Ammon's horn (tissue), 1 donor: ENCODE measurements around the gene KRTAP12-3.
"Not testable (repeated sequence)": the region's sequence is repeated elsewhere in the genome, so short reads cannot be mapped to it uniquely, and the experiment has no call there.

Source experiments
- DNase-seq: peaks from one replicate; pipeline ENCODE4 v3.0.0-alpha.2; 2016; ENCODE audit warnings: low spot score

The KRTAP12-3 gene

GRCh38 chr21:44685050-44685449, 27.3 kb downstream of the KRTAP12-3 start:
- not testable (repeated sequence) for DNase-seq

GRCh38 chr21:44686000-44686781, 28.5 kb downstream of the KRTAP12-3 start:
- no peak for DNase-seq

GRCh38 chr21:44686843-44687561, 29.3 kb downstream of the KRTAP12-3 start:
- DNase-seq: no peak

GRCh38 chr21:44687671-44688070, 29.9 kb downstream of the KRTAP12-3 start:
- no peak for DNase-seq

- DNase-seq: not testable (repeated sequence)
These were observed 32.0 kb downstream of the KRTAP12-3 start for GRCh38 chr21:44689740-44690139.

GRCh38 chr21:44691686-44692085, 34.0 kb downstream of the KRTAP12-3 start:
- no peak for DNase-seq

- no peak for DNase-seq
These were observed 35.2 kb downstream of the KRTAP12-3 start for GRCh38 chr21:44692798-44693512.

GRCh38 chr21:44694776-44695175, 37.0 kb downstream of the KRTAP12-3 start:
- DNase-seq: no peak

GRCh38 chr21:44695184-44695583, 37.5 kb downstream of the KRTAP12-3 start:
- DNase-seq: no peak

- no peak for DNase-seq
These were observed 37.9 kb downstream of the KRTAP12-3 start for GRCh38 chr21:44695641-44696040.

GRCh38 chr21:44696572-44696971, 38.8 kb downstream of the KRTAP12-3 start:
- no peak for DNase-seq

GRCh38 chr21:44697172-44697810, 39.6 kb downstream of the KRTAP12-3 start, which contains the start of gene KRTAP10-12:
KRTAP10-12 (plus strand) TSS chr21:44697172; CDS start chr21:44697202, 30 bp downstream.
- DNase-seq: not testable (repeated sequence)

GRCh38 chr21:44697811-44698734, 40.3 kb downstream of the KRTAP12-3 start:
- no peak for DNase-seq

GRCh38 chr21:44699502-44700001, 41.8 kb downstream of the KRTAP12-3 start:
- DNase-seq: no peak

GRCh38 chr21:44700101-44701022, 42.6 kb downstream of the KRTAP12-3 start:
- DNase-seq: no peak

GRCh38 chr21:44701023-44701400, 43.3 kb downstream of the KRTAP12-3 start:
- DNase-seq: no peak

- DNase-seq: no peak
These were observed 43.8 kb downstream of the KRTAP12-3 start for GRCh38 chr21:44701541-44701940.

- DNase-seq: no peak
These were observed 44.6 kb downstream of the KRTAP12-3 start for GRCh38 chr21:44702111-44702972.
